GM19452 (cell line): Measurements from ENCODE around the gene CIDEB.

ENCODE experiments used
- ATAC-seq: cut with Tn5 transposase; IDR thresholded peaks from one replicate; pipeline ENCODE4 v1.9.1; 2021; ENCODE audit not compliant: unreplicated experiment

CIDEB gene

DNA sequence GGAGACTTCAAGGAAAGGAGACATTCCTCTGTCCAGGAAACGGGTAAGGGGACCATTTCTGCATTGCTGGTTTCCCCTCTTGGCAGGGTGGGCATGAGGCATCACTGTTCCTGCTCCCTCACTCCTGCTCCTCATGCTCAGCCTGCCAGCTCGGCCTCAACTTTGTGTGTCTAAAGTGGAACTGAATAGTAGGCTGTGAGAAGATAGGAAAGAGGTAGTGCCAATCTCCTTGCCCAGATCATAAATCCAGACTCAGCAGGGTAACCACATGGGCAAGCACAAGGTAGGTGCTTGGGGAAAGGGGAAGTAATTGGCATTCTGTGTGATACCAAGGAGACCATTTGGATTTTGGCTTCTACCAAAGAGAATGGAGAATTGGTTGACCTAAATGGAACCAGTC lies 6.1 kb upstream of the CIDEB start:
- no peak for ATAC-seq

DNA sequence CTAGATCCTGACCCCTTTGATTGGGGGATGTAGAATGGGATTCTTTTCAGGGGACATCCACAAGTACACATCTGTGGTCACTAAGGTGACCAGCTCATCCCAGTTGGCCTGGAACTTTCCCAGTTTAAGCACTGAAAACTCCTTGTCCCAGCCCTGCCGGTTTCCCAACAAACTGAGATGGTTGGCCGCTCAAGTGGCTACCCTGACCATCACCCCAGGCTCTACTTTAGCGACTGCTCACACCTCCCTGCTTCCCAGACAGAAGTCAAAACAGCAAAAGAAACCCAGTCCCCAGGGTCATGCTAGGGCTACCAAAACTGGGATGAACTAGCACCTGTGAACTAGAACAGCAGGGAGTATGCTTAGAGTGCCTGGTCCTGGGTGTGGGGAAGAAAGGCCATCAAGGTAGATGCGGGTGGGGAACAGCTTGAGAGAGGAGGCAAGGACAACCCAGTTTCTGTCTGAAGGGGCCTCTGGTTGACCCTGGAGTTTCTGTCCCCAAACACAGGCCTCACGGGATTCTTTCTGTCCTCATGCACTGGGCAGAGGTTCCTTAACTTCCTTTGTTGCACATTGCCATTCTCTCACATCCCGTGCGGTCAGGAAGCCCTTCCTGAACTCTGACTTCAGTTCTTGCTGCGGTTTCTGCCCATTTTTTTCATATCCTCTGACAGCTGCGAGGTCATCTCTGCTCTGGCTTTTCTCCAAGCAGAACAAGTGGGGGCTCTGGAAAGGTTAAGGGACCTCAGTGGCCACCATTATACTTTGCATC lies 5.1 kb upstream of the CIDEB start:
- no peak for ATAC-seq

DNA sequence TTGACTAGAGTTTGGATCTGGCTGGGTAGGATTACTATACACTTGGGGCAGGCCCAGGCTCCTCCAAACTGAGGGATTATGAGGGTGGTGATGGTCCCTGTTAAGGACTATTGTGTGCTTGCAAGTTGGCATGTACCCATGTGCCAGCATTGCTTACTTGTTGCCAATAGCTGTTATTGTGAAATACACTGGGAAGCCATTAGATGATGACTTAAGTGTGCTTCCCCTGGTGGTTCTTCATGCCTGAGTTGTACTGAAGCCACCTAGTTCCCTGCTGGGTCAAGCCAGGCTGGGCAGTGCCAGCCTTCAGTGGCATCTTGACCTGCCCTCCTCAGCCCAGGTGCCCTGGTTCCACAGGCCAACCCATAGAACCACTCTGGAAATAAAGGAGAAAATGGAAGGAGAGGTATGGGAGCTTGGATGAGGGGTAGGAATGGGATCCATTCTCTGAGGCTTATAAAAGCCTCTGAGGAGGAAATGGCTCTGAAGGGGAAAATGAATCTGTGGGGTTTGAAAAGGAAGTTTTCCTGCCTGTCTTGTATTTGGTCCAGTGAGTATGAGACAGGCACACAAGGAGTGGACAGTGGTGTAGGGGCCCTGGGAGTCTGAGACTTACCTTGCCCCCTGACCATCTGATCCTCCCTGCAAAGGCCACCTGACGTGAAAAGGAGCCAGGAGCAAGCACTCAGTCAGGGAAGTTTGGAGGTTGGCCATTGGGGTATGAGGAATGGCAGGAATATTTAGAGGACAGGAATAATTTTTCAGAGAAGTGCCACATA lies 4.2 kb upstream of the CIDEB start:
- ATAC-seq, result no peak

DNA sequence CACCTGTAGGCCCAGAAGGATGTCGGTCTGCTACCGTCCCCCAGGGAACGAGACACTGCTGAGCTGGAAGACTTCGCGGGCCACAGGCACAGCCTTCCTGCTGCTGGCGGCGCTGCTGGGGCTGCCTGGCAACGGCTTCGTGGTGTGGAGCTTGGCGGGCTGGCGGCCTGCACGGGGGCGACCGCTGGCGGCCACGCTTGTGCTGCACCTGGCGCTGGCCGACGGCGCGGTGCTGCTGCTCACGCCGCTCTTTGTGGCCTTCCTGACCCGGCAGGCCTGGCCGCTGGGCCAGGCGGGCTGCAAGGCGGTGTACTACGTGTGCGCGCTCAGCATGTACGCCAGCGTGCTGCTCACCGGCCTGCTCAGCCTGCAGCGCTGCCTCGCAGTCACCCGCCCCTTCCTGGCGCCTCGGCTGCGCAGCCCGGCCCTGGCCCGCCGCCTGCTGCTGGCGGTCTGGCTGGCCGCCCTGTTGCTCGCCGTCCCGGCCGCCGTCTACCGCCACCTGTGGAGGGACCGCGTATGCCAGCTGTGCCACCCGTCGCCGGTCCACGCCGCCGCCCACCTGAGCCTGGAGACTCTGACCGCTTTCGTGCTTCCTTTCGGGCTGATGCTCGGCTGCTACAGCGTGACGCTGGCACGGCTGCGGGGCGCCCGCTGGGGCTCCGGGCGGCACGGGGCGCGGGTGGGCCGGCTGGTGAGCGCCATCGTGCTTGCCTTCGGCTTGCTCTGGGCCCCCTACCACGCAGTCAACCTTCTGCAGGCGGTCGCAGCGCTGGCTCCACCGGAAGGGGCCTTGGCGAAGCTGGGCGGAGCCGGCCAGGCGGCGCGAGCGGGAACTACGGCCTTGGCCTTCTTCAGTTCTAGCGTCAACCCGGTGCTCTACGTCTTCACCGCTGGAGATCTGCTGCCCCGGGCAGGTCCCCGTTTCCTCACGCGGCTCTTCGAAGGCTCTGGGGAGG lies 3.1 kb upstream of the CIDEB start, which contains the start of gene LTB4R:
TSS of gene LTB4R (plus strand) at position 857 of the 959 bp plus-strand sequence. CDS start 4,150 bp downstream, outside the sequence.
- ATAC-seq, result peak; percentile 66

DNA sequence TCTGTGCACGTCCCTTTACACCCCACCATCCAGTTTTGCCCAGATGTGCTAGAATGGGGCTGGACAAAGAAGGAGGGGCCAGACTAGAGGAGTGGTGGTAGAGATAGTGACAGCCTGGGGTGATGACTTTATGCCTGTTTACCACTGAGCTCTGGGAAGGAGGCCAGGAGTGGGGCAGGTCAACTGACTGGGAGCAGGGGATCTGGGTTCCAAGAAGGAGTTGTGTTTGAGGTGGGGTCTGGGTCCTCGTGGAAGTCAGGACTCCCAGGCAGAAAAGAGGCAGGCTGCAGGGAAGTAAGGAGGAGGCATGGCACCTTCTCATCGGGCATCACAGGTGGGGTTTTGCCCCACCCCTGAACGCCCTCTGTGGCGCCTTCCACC lies 2.5 kb upstream of the CIDEB start:
- ATAC-seq, result no peak

DNA sequence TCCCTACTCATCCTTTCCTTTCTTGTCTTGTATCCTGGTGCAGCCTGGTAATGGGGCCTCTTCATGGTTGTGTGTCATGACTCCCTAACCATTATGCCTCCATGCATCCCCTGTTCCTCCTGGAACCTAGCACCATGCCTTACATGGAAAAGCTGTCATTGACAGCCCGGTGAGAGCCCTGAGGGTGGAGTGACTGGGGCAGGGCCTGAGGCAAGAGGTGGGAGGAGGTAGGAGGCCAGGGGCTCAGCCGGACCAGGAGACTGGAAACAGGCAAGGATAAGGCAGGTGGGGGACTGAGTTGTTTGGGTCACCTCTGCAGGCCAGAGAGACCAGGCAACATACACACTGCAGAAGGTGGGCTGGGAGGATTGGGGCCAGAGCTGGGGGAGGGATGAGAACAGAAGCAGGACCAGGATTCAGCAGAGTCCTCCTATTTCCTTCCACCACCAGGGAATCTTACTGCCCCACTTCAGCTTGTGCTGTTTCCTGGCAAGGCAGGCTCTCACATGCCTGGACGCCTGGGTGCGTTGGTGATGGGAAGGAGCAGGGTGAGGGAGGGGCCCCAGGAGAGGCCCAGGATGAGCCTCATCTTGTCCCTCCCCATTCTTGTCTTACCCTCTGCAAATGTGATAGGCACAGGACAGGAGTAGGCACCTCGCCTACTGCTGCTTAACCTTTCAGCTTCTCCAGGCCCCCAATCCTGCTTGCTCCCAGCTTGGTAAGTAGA lies 1.9 kb upstream of the CIDEB start, which contains the start of gene LTB4R2:
TSS of gene LTB4R2 (plus strand) at position 603 of the 727 bp plus-strand sequence. CDS start 525 bp downstream, outside the sequence.
- no peak for ATAC-seq

DNA sequence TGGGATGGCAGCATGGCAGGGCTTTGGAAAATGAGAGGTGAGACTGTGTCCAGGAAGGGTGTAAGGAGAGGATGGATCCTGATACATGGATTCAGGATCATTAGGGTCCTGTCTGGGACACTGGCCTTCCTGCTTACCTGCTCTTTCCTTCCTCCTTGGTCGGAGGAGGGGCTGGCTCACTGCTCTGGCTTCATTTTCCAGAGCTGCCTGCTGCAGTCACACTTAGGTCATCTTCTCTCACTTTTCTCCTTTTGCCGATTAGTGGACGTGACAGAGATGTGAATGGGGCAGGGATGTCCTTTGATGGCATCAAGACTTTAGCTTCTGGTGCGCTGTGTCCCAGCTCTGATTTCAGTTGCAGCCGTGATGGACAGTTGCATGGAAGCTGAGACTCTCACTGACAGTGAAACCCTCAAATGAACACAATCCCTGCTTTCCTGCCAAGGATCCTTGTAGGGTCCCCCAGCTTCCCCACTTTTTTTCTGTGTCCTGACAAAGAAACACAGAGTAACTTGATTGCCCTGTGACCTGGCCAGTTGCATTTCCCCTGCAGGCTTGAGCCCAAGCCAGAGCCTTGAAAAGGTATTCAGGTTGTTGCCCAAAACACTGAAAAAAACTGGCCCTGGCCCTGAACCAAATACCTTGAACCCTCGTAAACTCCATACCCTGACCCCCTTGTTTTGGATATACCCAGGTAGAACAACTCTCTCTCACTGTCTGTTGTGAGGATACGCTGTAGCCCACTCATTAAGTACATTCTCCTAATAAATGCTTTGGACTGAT lies 756 bp upstream of the CIDEB start:
- ATAC-seq, result no peak

DNA sequence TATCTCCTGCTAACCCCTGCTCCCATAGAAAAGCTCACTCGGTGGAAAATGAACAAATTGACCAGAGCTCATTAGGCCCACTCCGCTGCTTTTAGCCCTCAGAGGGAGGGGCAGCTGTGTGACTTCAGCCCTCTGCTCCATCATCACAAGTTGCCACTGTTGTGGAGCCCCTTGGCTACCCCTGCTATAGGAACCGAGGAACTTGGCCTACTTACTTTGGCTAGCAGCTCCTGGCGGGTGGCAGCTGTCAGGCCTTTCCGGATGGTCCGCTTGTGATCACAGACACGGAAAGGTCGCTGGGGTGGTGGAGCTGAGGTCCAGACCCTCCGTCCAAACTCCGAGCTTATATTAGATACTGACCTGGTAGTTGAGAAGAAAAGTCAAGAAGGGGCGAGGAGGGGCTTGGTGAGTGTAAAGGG lies 612 bp downstream of the CIDEB start:
- no peak for ATAC-seq

DNA sequence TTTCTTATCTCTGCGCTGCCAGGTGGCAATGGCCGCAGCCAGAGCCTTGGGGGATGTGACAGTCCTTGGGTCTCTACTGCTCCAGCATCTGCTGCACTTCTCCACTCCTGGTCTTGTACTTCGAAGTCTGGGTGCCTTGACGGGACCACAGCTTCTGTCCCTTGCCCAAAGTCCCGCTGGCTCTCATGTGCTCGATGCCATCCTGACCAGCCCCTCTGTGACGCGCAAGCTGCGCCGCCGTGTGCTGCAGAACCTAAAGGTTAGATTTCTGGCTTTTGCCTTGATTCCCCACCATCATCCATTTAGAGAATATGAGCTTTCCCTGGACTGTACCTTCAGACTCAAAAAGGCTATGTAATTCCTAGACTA lies 3.8 kb downstream of the CIDEB start:
- no peak for ATAC-seq

DNA sequence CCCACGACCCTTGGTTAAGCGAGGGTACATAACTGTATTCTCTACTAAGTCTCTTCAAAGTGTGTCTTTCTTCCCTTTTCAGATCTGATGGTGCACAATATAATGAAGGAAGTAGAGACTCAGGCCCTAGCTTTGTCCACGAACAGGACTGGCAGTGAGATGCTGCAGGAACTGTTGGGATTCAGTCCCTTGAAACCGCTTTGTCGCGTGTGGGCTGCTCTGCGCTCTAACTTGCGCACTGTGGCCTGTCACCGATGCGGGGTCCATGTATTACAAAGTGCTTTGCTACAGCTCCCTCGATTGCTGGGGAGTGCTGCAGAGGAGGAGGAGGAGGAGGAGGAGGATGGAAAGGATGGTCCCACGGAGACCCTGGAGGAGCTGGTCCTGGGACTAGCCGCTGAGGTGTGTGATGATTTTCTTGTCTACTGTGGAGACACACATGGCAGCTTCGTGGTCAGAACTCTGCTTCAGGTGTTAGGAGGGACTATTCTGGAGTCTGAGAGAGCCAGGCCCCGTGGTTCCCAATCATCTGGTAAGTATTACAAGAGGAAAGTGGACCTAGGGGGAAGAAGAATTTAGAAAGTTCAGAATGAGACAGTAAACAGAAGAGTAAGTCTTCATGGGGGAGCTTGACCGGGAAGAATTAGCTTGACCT lies 7.3 kb downstream of the CIDEB start:
- no peak for ATAC-seq

DNA sequence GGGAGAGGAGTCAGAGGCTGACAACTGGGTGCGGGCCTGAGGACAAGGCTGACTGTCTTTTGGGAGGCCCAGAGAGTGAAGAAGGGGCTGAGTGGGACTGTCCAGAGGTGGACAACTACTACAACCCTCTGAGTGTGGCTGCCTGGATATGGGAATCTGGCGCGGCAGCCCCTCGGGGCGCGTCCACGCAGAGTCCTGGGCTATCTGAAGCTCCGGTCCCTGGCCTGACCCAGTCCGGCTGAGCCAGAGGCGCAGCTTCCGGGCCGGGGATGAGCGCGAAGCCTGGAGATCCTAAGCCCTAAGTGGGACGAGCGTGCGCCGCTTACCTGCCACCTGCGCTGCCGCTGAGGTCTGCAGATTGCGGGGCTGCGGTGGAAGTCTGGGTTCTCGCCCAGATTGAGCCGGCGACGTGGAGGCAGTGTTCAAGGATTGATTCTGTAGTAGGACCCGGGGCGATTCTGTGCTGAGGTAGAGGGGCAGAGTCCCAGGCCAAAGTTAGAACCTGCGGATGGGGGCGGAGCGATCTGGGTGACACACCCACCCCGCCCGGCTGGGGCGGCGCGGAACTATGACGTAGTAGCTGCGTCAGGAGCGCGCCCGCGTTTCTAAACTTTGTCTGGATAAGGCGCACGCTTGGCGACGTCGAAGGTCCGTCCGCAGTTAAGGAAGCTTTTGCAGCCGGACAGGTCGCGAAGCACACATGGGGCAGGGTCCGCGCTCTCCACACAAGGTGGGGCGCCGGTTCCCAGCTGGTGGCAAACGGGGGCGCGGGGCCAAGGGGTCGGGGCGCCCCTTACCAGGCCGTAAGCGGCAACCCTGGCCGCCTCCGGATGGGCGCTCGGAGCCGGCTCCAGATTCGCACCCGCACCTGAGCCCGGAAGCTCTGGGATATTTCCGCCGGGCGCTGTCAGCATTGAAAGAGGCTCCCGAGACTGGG lies 8.3 kb downstream of the CIDEB start, which contains the start of the genes DHRS1 and NOP9:
TSS of gene DHRS1 (minus strand) at position 526 of the 937 bp plus-strand sequence. CDS start 674 bp downstream, outside the sequence.
TSS of gene NOP9 (plus strand) at position 596 of the 937 bp plus-strand sequence. CDS start at position 701, 105 bp downstream.
- ATAC-seq, result peak; percentile 70

DNA sequence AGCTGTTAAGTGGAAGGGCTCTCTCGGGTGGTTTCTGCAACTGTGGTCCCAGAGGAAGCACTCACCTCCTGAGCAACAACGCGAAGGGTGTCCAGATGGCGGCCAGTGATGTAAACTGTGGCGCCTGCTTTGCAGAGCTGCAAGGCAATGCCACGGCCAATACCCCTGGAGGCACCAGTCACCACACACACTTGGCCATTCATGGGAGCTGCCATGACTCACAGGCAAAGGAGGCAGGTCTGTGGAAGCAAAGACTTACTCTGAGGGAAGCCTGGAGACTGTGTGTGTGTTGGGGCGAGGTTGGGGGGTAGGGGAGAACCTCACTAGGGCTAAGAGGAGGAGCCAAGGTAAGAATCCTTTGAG lies 8.9 kb downstream of the CIDEB start:
- ATAC-seq, result no peak

DNA sequence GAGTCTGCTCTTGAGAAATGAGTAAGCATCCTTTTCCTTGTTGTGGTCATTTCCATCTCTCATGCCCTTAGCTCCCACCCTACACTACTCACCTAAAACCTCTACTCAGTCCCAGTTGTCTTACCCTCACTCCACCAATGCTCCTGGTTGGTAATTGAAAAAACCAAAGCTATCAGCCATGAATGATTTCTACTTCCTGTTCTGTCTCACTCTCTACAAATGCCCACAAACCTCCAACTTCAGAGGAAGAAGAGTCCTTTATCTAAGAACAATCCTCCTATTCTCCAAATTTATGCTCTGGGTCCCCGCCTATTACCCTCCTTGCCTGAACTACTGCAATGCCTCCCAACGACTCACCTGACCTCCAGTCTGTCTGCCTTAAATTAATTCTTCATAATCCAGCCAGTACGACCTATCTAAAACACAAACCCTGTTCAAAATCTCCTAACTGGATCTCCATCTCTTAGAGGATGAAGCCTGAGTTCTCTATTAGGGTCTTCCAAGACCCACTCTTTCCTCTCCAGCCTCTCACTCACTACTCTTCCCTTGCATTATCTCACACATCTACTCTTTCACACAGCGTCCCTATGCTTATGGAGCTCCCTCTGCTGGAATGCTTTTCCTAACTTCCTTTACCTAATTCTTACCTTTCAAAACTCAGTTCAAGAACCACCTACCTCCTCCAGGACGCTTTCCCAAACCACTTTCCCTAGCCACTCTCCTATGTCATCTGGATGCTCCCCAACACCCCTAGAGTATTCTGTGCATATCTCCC lies 10.4 kb downstream of the CIDEB start:
- peak; percentile 36 for ATAC-seq

DNA sequence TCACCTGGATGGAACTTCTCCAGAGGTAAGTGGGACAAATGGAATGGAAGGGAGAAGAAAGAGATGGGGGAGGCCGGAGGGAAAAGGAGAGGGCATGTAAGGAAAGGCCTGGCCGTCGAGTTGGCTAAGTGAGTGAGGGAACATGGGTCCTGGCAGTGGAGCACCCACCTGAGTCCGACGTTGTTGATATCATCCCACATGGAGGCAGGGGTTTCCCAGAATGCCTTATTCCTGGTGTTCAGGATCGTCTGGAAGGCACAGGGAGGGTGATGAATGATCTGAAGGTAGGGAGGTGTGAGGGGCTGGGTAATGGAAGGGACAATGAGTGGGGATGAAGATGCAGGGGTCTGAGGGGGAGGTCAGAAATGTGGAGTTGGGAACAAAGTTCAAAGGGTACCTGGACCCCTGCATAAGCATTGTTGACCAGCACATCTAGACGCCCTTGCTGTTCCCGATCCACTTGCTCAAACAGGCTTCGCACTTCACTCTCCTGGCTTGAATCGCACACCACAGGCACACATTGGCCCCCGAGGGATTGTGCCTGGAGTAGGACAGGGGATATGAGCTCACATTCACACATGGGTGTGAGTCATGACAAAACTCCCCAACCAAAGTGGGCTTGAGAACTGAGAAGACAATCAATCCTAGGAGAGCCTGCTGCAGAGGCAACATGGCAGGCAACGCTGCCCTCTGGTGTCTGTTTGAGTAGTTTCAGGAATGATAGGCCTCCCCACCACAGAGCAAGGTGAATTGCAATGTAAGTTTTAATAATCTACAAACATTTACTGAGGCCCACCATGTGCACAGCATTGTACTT lies 11.2 kb downstream of the CIDEB start:
- peak; percentile 55 for ATAC-seq

DNA sequence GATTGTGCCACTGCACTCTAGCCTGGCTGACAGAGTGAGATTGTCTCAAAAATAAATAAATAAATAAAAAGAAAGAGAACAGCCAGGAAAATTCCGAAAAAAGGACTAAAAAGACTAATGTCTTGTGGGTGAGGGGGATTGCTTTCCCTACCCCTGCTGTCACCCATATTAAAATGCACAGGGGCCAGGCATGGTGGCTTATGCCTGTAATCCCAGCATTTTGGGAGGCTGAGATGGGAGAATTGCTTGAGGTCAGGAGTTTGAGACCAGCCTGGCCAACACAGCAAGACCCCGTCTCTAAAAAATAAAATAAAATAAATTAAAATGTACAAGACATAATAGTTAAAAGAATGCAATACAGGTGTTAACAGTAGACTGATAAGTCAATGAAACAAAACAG lies 14.3 kb downstream of the CIDEB start:
- no peak for ATAC-seq

DNA sequence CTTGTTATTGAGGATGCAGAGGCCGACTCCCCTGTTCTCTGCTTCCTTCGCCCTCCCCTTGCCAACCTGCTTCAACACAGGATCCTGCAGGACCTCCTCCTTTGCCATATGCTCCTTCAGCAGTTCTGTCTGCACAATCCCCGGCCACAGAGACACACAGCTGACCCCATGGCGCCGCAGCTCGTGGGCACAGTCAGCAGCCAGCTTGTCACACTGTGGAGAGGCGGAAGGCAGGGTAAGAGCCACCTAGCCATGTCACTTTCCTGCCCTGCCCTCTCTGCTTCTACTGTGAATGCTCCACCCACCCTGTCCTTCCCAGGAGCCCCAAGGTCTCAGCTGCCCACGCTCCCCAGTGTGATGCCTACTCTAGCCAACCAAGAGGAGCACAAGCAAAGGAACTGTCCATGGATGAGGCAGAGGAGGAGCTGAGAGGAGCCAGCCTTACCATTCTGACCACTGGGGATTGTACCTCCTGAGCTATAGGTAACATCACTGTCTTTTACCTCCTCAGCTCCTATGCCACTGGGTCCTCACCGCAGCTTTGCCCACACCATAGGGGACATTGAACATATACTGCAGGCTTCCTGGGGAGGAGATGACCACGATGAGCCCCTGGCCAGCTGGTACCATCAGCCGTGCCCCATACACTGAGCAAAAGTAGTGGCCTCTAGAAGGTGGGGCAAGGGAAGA lies 15.5 kb downstream of the CIDEB start:
- no peak for ATAC-seq
